Skeletal muscle tissue (tissue), 4 donors: ENCODE results near the gene HM13. TPM values are rescaled to one million over a fixed set of nuclear protein-coding genes. Genes with fewer than 3 reads are reported as not detected.
"Not testable (repeated sequence)": the region's sequence is repeated elsewhere in the genome, so short reads cannot be mapped to it uniquely, and the experiment has no call there.

Source experiments
- H3K27ac ChIP-seq: one replicate; pipeline ENCODE4 v1.7.0; 2013; ENCODE audit warnings: mild to moderate bottlenecking, low read depth, low read length, inconsistent platforms
- H3K27me3 ChIP-seq, 3 donors: one replicate each; pipeline ENCODE4 v1.7.0; 2013; ENCODE audit warnings: low read length in 3 of 3; ENCODE audit not compliant: control insufficient read depth in 3 of 3, insufficient read depth in 3 of 3
- H3K36me3 ChIP-seq, 3 donors: one replicate each; pipeline ENCODE4 v1.7.0; 2013; ENCODE audit warnings: low read length in 3 of 3; ENCODE audit not compliant: control insufficient read depth in 3 of 3, insufficient read depth in 3 of 3
- H3K4me1 ChIP-seq, 3 donors: one replicate each; pipeline ENCODE4 v1.7.0; 2013; ENCODE audit warnings: low read length in 3 of 3, mild to moderate bottlenecking in 3 of 3; ENCODE audit not compliant: control insufficient read depth in 3 of 3, insufficient read depth in 3 of 3
- H3K4me3 ChIP-seq, 3 donors: one replicate each; pipeline ENCODE4 v1.7.0; 2013; ENCODE audit warnings: low read length in 3 of 3
- H3K9ac ChIP-seq, 3 donors: one replicate each; pipeline ENCODE4 v1.7.0; 2013; ENCODE audit warnings: low read length in 3 of 3, mild to moderate bottlenecking in 3 of 3, moderate library complexity in 2 of 3, low read depth in 1 of 3
- H3K9me3 ChIP-seq, 3 donors: one replicate each; pipeline ENCODE4 v1.7.0; 2013; ENCODE audit warnings: low read length in 3 of 3; ENCODE audit not compliant: control insufficient read depth in 3 of 3
- total RNA-seq: library from RNA; depleted of rRNA; stranded (reverse); fragments of >200 nt; gene quantifications from one replicate; pipeline ENCODE4 v1.2.3, GENCODE V29; 2014
- donor health status: Osteomylitis.

The HM13 gene
- total RNA-seq, 1 donor from 2014 or later, result 30.8 TPM

DNA sequence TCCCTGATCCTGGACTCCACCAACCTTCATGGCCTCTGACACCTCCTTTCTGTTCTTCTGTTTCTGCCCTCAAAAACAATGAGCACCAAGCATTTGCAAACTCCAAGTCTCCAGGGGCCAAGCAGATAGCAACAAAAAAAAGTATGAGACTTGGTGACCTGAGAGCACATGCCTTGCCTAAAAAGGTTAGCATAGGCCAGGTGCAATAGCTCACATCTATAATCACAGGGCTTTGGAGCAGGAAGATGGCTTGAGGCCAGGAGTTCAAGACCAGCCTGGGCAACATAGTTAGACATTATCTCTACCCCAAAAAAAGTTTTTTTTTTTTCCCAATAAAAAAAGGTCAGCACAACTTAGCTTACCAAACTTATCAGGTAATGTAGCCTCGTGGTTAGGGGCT, 13.7 kb upstream of the HM13 start:
- H3K4me3 ChIP-seq, result no peak overlapping the region
- no peaks in the 10 kb centered on the region for H3K9me3 ChIP-seq
- no peaks in the 10 kb centered on the region for H3K36me3 ChIP-seq
- H3K27ac ChIP-seq, result no peak overlapping the region
- peaks cover 9 to 20% (median 16%) of the 10 kb centered on the region in 3 donors for H3K4me1 ChIP-seq
- H3K27me3 ChIP-seq, result peaks cover 3 to 8% (median 4%) of the 10 kb centered on the region in 3 donors
- no peak overlapping the region for H3K9ac ChIP-seq

- H3K36me3 ChIP-seq, H3K4me3 ChIP-seq, H3K4me1 ChIP-seq, H3K27ac ChIP-seq, H3K9me3 ChIP-seq, H3K9ac ChIP-seq, H3K27me3 ChIP-seq: not testable (repeated sequence)
Measured at GRCh38 chr20:31502884-31503673, 11.2 kb upstream of the HM13 start.

DNA sequence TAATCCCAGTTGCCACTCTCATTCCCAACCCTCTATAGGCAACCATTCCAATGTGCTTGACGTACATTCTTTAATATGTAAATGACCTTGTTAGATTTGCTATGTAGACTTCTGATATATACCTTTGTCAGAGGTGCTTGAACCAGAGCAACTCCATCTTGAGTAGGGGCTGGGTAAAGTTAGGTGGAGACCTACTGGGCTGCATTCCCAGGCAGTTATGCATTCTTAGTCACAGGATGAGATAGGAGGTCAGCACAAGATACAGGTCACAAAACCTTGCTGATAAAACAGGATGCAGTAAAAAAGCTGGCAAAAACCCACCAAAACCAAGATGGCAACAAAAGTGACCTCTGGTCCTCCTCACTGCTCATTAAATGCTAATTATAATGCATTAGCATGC, 8.3 kb upstream of the HM13 start:
- peaks cover 0 to 4% (median 2%) of the 10 kb centered on the region in 3 donors for H3K9me3 ChIP-seq
- H3K36me3 ChIP-seq, result no peaks in the 10 kb centered on the region
- H3K27ac ChIP-seq, result no peak overlapping the region
- H3K9ac ChIP-seq, result no peak overlapping the region
- peaks cover 0 to 3% (median 0%) of the 10 kb centered on the region in 3 donors for H3K4me1 ChIP-seq
- peaks cover 0 to 7% (median 4%) of the 10 kb centered on the region in 3 donors for H3K27me3 ChIP-seq
- no peak overlapping the region for H3K4me3 ChIP-seq

DNA sequence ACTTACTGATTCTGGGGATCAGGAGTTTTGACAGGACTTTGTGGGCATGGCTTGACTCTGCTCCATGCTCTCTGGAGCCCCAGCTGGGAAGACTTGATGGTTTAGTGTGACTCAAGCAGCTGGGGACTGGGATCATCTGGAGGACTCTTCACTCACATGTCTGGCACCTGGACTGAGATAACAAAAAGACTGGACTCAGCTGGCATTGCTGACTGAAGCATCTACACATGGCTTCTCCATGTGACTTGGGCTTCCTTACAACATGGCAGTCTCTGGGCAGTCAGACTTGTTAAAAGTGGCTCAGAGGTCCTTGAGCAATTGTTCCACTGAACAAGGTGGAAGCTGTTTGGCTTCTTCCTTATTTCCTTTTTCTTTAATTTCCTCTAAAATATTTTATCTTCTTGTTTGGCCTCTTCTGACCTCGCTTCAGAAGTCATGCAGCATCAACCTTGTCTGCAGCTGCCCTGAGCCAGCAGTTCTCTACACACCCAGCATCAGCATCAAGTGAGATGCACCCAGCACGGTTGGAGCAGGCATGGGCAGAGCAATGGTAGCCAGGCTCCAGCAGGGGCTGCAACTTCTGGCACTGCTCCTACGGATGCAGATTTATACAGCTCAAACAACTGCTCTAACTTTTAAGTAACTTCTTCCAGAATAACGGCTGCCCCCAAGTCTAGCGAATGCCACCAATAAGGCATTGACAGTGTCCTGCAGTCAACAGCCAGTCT, 5.6 kb upstream of the HM13 start:
- no peak overlapping the region for H3K27ac ChIP-seq
- peaks cover 0 to 7% (median 4%) of the 10 kb centered on the region in 3 donors for H3K27me3 ChIP-seq
- H3K36me3 ChIP-seq, result no peaks in the 10 kb centered on the region
- H3K9ac ChIP-seq, result no peak overlapping the region
- H3K9me3 ChIP-seq, result peaks cover 0 to 4% (median 2%) of the 10 kb centered on the region in 3 donors
- H3K4me3 ChIP-seq, result no peak overlapping the region
- no peaks in the 10 kb centered on the region for H3K4me1 ChIP-seq

DNA sequence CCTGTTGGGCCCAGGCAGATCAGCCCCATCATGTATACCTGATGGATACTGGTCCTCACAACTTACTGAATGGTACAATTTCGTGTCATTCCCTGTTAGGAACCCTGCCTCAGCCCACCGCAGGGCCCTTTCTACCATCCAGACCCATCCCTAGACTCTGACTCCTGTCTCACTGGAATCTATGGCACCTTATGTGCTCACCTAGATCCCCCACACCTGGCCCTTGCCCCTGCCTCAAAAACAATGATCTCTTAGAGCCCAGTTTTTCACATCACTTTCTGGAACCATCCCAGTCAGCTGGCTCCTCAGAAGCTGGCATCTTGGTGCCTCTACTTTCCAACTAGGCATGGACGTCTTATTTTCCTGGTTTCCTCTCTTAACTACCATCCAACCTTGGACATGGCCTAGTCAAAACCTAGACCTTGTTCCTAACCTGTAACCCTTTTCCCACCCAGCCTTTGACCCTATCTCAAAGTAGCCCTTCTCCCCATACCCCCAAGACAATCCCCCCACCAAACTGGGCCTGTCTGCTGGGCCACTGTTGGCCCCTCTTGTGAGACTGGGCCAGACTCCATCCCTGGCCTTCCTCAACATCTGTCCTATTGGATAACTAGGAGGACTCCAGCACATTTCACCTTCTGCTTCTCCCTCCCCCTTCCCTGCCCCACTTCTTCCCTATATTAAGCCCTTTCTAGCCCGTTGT, 981 bp downstream of the HM13 start:
- peaks cover 35 to 40% (median 38%) of the 10 kb centered on the region in 3 donors for H3K4me1 ChIP-seq
- peak overlapping the region; percentile 75 for H3K27ac ChIP-seq
- no peaks in the 10 kb centered on the region for H3K27me3 ChIP-seq
- H3K4me3 ChIP-seq, result peak overlapping the region; percentile 91 to 100 (median 98)
- peak overlapping the region; percentile 89 to 97 (median 92) for H3K9ac ChIP-seq
- H3K36me3 ChIP-seq, result peaks cover 8 to 15% (median 8%) of the 10 kb centered on the region in 3 donors
- no peaks in the 10 kb centered on the region for H3K9me3 ChIP-seq

- H3K4me3 ChIP-seq, result peak overlapping the region; percentile 91 to 100 (median 98)
- peak overlapping the region; percentile 15 to 97 (median 92) for H3K9ac ChIP-seq
- no peak overlapping the region for H3K27ac ChIP-seq
- H3K36me3 ChIP-seq, result peaks cover 8 to 15% (median 8%) of the 10 kb centered on the region in 3 donors
- H3K27me3 ChIP-seq, result no peaks in the 10 kb centered on the region
- H3K9me3 ChIP-seq, result no peaks in the 10 kb centered on the region
- H3K4me1 ChIP-seq, result peaks cover 38 to 44% (median 43%) of the 10 kb centered on the region in 3 donors
Measured at GRCh38 chr20:31515775-31516107, 1.5 kb downstream of the HM13 start.

DNA sequence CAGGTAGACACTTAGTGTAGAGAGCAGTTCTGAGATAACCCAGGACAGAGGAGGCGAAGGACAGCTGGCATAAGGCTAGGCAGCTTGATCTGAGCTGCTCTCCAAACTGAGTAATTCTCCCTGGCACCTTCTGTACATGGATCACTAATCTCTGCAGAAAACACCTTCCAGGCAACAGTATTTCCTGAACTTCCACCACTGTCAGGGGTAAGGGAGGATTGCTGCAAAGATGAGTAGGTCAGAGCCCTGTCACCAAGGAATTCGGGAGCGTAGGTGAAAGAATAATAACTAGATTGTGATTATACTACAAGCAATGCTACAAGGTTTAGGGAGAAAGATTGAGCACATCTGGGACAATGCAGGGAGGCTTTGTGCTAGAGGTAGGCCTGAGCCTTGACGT, 1.9 kb downstream of the HM13 start:
- no peaks in the 10 kb centered on the region for H3K27me3 ChIP-seq
- H3K9me3 ChIP-seq, result no peaks in the 10 kb centered on the region
- peak overlapping the region in 2 of 3 donors; percentile 1 to 92 for H3K9ac ChIP-seq
- H3K36me3 ChIP-seq, result peaks cover 8 to 15% (median 8%) of the 10 kb centered on the region in 3 donors
- peaks cover 39 to 48% (median 44%) of the 10 kb centered on the region in 3 donors for H3K4me1 ChIP-seq
- no peak overlapping the region for H3K27ac ChIP-seq
- peak overlapping the region in 2 of 3 donors; percentile 91 to 98 for H3K4me3 ChIP-seq

DNA sequence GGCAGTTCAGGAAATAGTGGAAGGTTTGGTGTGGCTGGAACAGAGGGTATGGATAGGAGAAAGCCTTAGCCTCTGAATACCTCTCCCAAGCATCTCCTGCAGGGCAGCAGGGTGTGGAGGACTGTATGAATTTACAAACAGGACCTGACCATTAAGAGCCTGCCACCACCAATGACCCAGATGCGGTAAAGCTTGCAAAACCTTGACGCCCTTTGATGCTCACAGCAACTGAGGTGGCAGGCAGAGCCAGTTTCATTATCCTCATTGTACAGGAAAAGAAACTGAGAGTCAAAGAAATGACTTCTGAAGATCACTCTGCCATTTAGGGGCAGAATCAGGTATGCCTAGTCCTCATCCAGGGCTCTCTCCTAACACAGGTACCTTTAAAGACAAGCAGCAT, 2.4 kb downstream of the HM13 start:
- peak overlapping the region; percentile 34 for H3K27ac ChIP-seq
- peak overlapping the region in 1 of 3 donors; percentile 92 for H3K9ac ChIP-seq
- no peaks in the 10 kb centered on the region for H3K27me3 ChIP-seq

DNA sequence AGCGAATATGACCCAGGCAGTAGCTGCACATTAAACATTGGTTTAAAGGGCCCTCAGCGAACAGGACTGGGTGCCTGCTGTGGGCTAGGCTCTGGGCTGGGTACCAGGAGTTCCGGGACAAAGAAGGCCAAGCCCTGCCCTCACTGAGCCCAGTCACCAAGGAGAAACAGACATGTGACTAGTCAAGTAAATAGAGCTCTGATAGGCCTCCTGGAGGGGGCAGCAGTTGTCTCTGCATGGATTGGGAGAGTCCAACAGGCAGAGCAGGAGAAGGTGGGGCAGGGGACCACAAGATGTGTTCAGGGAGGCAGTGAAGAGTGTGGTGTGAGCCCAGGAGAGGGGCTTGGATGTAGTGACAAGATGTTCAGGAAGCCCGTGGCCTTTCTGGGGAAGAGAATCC, 3.1 kb downstream of the HM13 start:
- no peaks in the 10 kb centered on the region for H3K9me3 ChIP-seq
- no peaks in the 10 kb centered on the region for H3K27me3 ChIP-seq
- peak overlapping the region in 2 of 3 donors; percentile 7 to 8 for H3K9ac ChIP-seq
- peak overlapping the region in 1 of 3 donors; percentile 2 for H3K4me3 ChIP-seq
- peaks cover 8 to 15% (median 8%) of the 10 kb centered on the region in 3 donors for H3K36me3 ChIP-seq
- H3K27ac ChIP-seq, result peak overlapping the region; percentile 34
- H3K4me1 ChIP-seq, result peaks cover 39 to 52% (median 49%) of the 10 kb centered on the region in 3 donors

More for the DNA sequence above, 2.4 kb downstream of the HM13 start:
- Histone ChIP-seq H3K4me1 (peaks cover 39 to 48% (median 44%) of the 10 kb centered on the region in 3 donors), H3K36me3 (peaks cover 8 to 15% (median 8%) of the 10 kb centered on the region in 3 donors), H3K9me3 (no peaks in the 10 kb centered on the region), H3K4me3 (peak overlapping the region in 1 of 3 donors; percentile 98)
